ENCODE measurements around the gene DST.
"Not testable (repeated sequence)": the region's sequence is repeated elsewhere in the genome, so short reads cannot be mapped to it uniquely, and the experiment has no call there.

The DST gene

GRCh38 chr6:56570413-56571359 is 72.0 kb downstream of the DST start:
- DNase-seq (ENCODE audit: low read depth): no peak

GRCh38 chr6:56567501-56567900 is 75.2 kb downstream of the DST start:
- DNase-seq (ENCODE audit: low read depth): no peak

GRCh38 chr6:56562730-56563129 is 80.0 kb downstream of the DST start:
- not testable (repeated sequence) for DNase-seq (ENCODE audit: low read depth)

- DNase-seq (ENCODE audit: low read depth): no peak
These were observed 85.7 kb downstream of the DST start for GRCh38 chr6:56556751-56557540.

GRCh38 chr6:56555438-56555872 is 87.2 kb downstream of the DST start:
- DNase-seq (ENCODE audit: low read depth): no peak

- DNase-seq (ENCODE audit: low read depth): no peak
These were observed 90.2 kb downstream of the DST start for GRCh38 chr6:56552187-56553130.

- no peak for DNase-seq (ENCODE audit: low read depth)
These were observed 91.1 kb downstream of the DST start for GRCh38 chr6:56551409-56552120.

- no peak for DNase-seq (ENCODE audit: low read depth)
These were observed 92.4 kb downstream of the DST start for GRCh38 chr6:56550301-56550700.

- no peak for DNase-seq (ENCODE audit: low read depth)
These were observed 93.7 kb downstream of the DST start for GRCh38 chr6:56549014-56549413.

- DNase-seq (ENCODE audit: low read depth): no peak
These were observed 95.0 kb downstream of the DST start for GRCh38 chr6:56547687-56548086.

- peak; percentile 28 for DNase-seq (ENCODE audit: low read depth)
These were observed 100.0 kb downstream of the DST start for GRCh38 chr6:56542364-56543331.

- DNase-seq (ENCODE audit: low read depth): no peak
These were observed 100.8 kb downstream of the DST start for GRCh38 chr6:56541741-56542360.

- no peak for DNase-seq (ENCODE audit: low read depth)
These were observed 101.6 kb downstream of the DST start for GRCh38 chr6:56541030-56541600.

- DNase-seq (ENCODE audit: low read depth): no peak
These were observed 102.3 kb downstream of the DST start for GRCh38 chr6:56540232-56541029.

- no peak for DNase-seq (ENCODE audit: low read depth)
These were observed 103.1 kb downstream of the DST start for GRCh38 chr6:56539527-56540105.

- DNase-seq (ENCODE audit: low read depth): no peak
These were observed 103.8 kb downstream of the DST start for GRCh38 chr6:56538851-56539250.

- no peak for DNase-seq (ENCODE audit: low read depth)
These were observed 105.4 kb downstream of the DST start for GRCh38 chr6:56537223-56537770.
